ENCODE data around the gene UCP3.

The UCP3 gene

DNA sequence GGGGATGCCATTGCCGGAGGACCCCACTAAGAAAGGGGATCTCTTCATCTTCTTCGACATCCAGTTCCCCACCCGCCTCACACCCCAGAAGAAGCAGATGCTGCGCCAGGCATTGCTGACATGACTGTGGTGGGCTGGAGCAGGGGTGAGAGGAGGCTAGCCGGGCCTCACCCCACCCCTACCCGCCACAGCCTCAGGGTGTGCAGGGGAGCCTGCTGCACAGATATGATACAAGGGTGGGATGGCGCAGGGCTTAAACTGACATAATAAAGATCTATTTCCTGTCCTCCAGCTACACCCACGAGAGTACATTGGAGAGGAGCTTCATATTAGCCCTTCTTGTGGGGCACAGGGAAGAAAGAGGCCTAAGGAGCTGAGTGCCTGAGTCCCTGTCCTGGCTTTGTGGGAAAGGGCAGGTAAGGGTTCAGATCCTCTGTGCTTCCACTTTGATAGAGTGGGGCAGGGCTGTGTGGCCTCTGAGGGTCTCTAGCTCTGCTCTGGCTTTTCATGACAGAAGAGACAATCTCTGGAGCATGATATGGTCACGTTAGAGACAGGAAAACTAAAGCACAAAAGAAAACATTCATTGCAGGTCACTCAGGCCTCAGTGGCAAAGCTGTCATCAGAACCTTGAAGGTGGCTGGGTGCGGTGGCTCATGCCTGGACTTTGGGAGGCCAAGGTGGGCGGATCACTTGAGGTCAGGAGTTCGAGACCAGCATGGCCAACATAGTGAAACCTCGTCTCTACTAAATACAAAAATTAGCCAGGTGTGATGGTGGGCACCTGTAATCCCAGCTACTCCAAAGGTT is 38.7 kb downstream of the UCP3 start:
- DNase-seq (ENCODE audit: low read depth) = no peak
- no peak overlapping the region for H3K4me3 ChIP-seq (ENCODE audit: low read depth, low read length)
- TF ChIP-seq, protein P1, sequence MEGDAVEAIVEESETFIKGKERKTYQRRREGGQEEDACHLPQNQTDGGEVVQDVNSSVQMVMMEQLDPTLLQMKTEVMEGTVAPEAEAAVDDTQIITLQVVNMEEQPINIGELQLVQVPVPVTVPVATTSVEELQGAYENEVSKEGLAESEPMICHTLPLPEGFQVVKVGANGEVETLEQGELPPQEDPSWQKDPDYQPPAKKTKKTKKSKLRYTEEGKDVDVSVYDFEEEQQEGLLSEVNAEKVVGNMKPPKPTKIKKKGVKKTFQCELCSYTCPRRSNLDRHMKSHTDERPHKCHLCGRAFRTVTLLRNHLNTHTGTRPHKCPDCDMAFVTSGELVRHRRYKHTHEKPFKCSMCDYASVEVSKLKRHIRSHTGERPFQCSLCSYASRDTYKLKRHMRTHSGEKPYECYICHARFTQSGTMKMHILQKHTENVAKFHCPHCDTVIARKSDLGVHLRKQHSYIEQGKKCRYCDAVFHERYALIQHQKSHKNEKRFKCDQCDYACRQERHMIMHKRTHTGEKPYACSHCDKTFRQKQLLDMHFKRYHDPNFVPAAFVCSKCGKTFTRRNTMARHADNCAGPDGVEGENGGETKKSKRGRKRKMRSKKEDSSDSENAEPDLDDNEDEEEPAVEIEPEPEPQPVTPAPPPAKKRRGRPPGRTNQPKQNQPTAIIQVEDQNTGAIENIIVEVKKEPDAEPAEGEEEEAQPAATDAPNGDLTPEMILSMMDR (conservative IDR thresholded peaks at IDR 0.05; ENCODE audit: low read depth, low read length) = no peak

DNA sequence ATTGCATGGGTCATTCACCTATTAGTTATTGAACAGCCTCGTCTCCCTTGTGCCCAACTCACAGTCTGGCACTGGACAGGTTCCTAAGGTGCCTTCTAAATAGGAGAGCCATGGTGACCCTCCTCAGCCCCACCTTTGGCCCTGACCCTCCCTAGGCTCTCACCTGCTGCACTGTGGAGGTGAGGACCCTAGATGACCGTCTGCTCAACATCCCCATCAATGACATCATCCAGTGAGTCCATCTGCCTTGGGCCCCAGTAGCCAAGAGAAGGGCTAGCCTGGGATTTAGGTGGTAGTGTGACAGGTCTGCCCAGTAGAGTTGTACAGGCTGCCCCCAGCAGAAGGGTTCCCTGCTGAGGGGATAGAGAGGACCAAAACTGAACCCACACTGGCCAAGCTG is 39.8 kb downstream of the UCP3 start:
- no peak overlapping the region for H3K4me3 ChIP-seq (ENCODE audit: low read depth, low read length)
- TF ChIP-seq, protein P1 (conservative IDR thresholded peaks at IDR 0.05; ENCODE audit: low read depth, low read length) = no peak
- DNase-seq (ENCODE audit: low read depth) = no peak

DNA sequence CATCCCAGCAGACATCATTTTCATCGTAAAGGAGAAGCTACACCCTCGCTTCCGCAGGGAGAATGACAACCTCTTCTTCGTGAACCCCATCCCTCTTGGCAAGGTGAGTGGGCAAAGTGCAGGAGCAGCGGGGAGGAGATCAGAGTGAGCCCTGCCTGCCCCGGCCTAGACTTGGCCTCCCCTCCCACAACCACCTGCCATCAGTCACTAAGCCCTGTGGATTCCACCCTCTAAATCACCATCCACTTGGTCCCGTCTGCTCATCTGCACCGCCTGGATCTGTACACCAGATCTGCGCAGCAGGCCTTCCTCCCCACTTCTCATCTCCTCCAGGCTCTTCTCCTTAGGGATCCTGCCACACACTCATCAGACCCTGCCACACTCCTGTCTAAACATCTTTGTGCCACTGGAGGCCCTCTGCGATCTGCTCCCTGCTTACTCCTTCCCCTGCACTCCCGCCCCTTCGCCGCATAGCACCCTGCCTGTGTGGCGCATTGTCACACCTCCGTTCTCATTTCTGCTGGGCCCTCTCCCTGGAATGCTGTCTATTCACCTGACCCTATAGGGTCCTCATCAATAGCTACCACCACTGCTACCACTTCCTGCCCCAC is 40.4 kb downstream of the UCP3 start:
- TF ChIP-seq, protein P1 (conservative IDR thresholded peaks at IDR 0.05; ENCODE audit: low read depth, low read length) = no peak
- no peak overlapping the region for H3K4me3 ChIP-seq (ENCODE audit: low read depth, low read length)
- DNase-seq (ENCODE audit: low read depth) = no peak

DNA sequence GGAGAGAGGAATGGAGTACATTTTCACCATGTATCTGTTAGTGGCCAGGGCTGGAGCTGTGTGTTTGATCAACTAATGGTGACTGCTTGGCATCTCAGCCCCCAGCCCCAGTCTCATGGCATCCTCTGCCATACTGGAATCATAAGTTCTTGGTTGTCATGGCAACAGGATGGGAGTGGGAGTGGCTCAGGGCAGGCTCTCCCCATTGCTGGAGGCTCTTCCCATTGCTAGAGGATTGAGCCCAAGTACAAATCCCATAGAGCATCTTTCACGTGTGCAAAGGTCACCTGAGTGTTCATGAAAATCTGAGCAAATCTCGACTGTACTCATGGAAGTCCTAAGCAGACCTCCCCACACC is 43.1 kb downstream of the UCP3 start:
- no peak overlapping the region for H3K4me3 ChIP-seq (ENCODE audit: low read depth, low read length)
- DNase-seq (ENCODE audit: low read depth) = no peak
- TF ChIP-seq, protein P1 (conservative IDR thresholded peaks at IDR 0.05; ENCODE audit: low read depth, low read length) = no peak

DNA sequence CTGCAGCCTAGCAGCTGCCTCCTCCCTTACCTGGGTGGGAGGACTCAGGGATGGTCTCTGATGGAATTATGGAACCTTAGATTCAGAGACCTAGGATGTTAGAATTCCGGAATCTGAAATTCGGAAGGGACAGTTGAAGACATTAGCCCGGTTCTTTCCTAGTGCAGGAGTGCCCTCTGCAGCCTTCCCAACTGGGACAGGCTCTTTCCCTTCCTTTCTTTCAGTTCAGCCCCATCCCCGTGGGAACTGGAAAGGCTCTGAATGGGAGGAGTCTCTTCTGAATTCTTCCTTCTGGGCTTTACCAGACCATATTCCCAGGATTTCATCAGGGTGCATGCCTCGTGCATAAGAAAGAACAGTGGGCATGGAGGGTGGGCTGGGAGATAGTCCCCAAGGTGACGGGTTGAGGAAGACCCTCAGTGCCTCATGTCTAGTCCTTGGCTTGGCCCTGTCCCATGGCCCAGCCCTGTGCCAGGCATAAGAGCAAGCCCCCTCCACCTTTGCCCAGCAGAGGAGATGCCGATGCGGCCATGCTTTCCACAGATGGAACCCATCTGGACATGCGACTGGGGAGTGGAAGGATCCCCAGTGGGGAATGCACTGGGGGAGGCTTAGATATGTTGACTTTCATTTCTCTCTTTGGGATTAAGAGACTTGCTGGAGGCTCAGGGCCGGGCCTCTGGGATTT is 43.7 kb downstream of the UCP3 start:
- no peak for DNase-seq (ENCODE audit: low read depth)
- TF ChIP-seq, protein P1 (conservative IDR thresholded peaks at IDR 0.05; ENCODE audit: low read depth, low read length) = no peak

DNA sequence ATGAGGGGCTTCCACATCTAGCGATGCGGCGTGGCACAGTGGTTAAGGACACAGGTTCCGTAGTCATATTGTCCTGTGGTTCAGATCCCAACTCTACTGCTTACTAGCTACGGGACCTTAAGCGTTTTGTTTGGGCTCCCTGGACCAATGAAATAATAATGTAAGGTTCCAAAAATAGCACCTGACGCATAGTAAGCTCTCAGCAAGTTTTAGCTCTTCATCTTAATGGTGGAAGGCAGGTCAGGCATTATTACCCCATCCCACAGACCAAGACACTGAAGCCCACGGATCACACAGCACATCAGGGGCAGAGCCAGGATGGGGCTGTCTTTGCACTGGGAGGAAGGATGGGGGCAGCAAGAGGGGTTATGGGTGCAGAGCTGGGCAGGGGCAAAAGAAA is 45.0 kb downstream of the UCP3 start:
- no peak for DNase-seq (ENCODE audit: low read depth)
- TF ChIP-seq, protein P1 (conservative IDR thresholded peaks at IDR 0.05; ENCODE audit: low read depth, low read length) = no peak
- no peak overlapping the region for H3K4me3 ChIP-seq (ENCODE audit: low read depth, low read length)

More for the DNA sequence above, 43.7 kb downstream of the UCP3 start:
- H3K4me3 ChIP-seq (ENCODE audit: low read depth, low read length) = no peak overlapping the region
